Mammary epithelial cell (primary cell): Measurements from ENCODE around the gene PRKCA.

Experiments
- CTCF ChIP-seq, 2 donors: IDR thresholded peaks in 1 of 2; conservative IDR thresholded peaks in 1 of 2; 2 replicates each; pipeline ENCODE4 v1.5.1; 2011 to 2012; ENCODE audit warnings: inconsistent platforms in 2 of 2, low read length in 2 of 2, mild to moderate bottlenecking in 2 of 2, control low read depth in 1 of 2, low read depth in 1 of 2; ENCODE audit not compliant: insufficient read depth in 1 of 2; ENCODE audit errors: extremely low read depth in 1 of 2
- EZH2 ChIP-seq: IDR thresholded peaks from 2 replicates; pipeline ENCODE4 v1.6.1; 2012; ENCODE audit warnings: low read length, inconsistent platforms, borderline replicate concordance

GRCh38 chr17:66593116-66593515, 290.7 kb downstream of the PRKCA start:
- TF ChIP-seq CTCF (conservative IDR thresholded peaks at IDR 0.05 in 1 of 2, IDR thresholded peaks at IDR 0.05 in 1 of 2; ENCODE audit: extremely low read depth in 1 of 2, insufficient read depth in 1 of 2, low read depth in 1 of 2, low read length in 2 of 2) (no peak), EZH2 (no peak)
